ENCODE data around the gene SLC18B1.

SLC18B1 gene

DNA sequence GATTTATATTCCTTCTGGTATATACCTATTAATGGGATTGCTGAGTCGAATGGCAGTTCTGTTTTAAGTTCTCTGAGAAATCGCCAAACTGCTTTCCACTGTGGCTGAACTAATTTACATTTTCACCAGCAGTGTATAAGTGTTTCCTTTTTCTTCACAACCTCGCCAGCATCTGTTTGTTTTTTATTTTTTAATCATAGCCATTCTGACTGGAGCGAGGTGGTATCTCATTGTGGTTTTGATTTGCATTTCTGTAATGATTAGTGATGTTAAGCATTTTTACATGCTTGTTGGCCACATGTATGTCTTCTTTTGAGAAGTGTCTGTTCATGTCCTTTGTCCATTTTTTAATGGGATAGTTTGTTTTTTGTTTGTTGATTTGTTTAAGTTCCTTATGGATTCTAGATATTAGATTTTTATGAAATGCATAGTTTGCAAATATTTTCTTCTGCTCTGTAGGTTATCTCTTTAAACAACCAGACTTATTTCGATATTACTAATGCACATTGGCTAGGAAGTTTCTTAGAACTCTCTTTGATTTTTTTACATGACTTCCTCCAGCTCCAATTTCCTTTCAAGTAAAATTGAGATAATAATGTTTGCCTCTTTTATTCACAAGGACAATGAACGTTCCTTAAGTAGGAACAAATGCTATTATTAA lies 72.4 kb downstream of the SLC18B1 start:
- H3K9me3 ChIP-seq (ENCODE audit: insufficient read depth, low read length, severe bottlenecking): no peaks in the 10 kb centered on the region
- DNase-seq (no peak), ATAC-seq (ENCODE audit: insufficient read depth, low read depth) (no peak)
- H2AFZ ChIP-seq (ENCODE audit: low read depth, low read length): no peak overlapping the region
- H3K27me3 ChIP-seq (ENCODE audit: insufficient read depth, low read length, poor library complexity): no peaks in the 10 kb centered on the region
- no peak overlapping the region for H3K27ac ChIP-seq (ENCODE audit: low read length)
- H3K36me3 ChIP-seq (ENCODE audit: insufficient read depth, low read length): no peaks in the 10 kb centered on the region
- no peaks in the 10 kb centered on the region for H4K20me1 ChIP-seq (ENCODE audit: insufficient read depth, low read length)
- H3K79me2 ChIP-seq (ENCODE audit: insufficient read depth, low read length): no peaks in the 10 kb centered on the region
- no peak overlapping the region for H3K4me2 ChIP-seq (ENCODE audit: insufficient read depth, low read length)
- TF ChIP-seq EZH2 (IDR thresholded peaks at IDR 0.05; ENCODE audit: borderline replicate concordance, low read depth, low read length, severe bottlenecking) (no peak), CTCF (IDR thresholded peaks at IDR 0.05; ENCODE audit: borderline replicate concordance, extremely low read depth, low read length, poor library complexity, severe bottlenecking) (no peak)
- H3K9ac ChIP-seq (ENCODE audit: low read depth, low read length): no peak overlapping the region
- H3K4me3 ChIP-seq (ENCODE audit: low read depth in 1 of 2, low read length in 2 of 2): no peak overlapping the region
- H3K4me1 ChIP-seq (ENCODE audit: insufficient read depth, low read length): no peaks in the 10 kb centered on the region

GRCh38 chr6:132725471-132725870 lies 73.0 kb downstream of the SLC18B1 start:
- Histone ChIP-seq H2AFZ (ENCODE audit: low read depth, low read length) (no peak overlapping the region), H3K27me3 (ENCODE audit: insufficient read depth, low read length, poor library complexity) (no peaks in the 10 kb centered on the region), H3K4me1 (ENCODE audit: insufficient read depth, low read length) (no peaks in the 10 kb centered on the region), H3K9me3 (ENCODE audit: insufficient read depth, low read length, severe bottlenecking) (no peaks in the 10 kb centered on the region), H3K4me2 (ENCODE audit: insufficient read depth, low read length) (no peak overlapping the region), H3K36me3 (ENCODE audit: insufficient read depth, low read length) (no peaks in the 10 kb centered on the region), H3K79me2 (ENCODE audit: insufficient read depth, low read length) (no peaks in the 10 kb centered on the region), H3K27ac (ENCODE audit: low read length) (no peak overlapping the region), H4K20me1 (ENCODE audit: insufficient read depth, low read length) (no peaks in the 10 kb centered on the region), H3K9ac (ENCODE audit: low read depth, low read length) (no peak overlapping the region), H3K4me3 (ENCODE audit: low read depth in 1 of 2, low read length in 2 of 2) (no peak overlapping the region)
- no peak for TF ChIP-seq EZH2 (IDR thresholded peaks at IDR 0.05; ENCODE audit: borderline replicate concordance, low read depth, low read length, severe bottlenecking)
- TF ChIP-seq CTCF (IDR thresholded peaks at IDR 0.05; ENCODE audit: borderline replicate concordance, extremely low read depth, low read length, poor library complexity, severe bottlenecking): no peak
- DNase-seq: no peak
- ATAC-seq (ENCODE audit: insufficient read depth, low read depth): no peak

GRCh38 chr6:132719736-132720448 lies 78.5 kb downstream of the SLC18B1 start:
- Histone ChIP-seq H3K9ac (ENCODE audit: low read depth, low read length) (no peak overlapping the region), H3K4me1 (ENCODE audit: insufficient read depth, low read length) (no peaks in the 10 kb centered on the region), H3K9me3 (ENCODE audit: insufficient read depth, low read length, severe bottlenecking) (no peaks in the 10 kb centered on the region), H3K4me3 (ENCODE audit: low read depth in 1 of 2, low read length in 2 of 2) (no peak overlapping the region), H2AFZ (ENCODE audit: low read depth, low read length) (no peak overlapping the region), H4K20me1 (ENCODE audit: insufficient read depth, low read length) (no peaks in the 10 kb centered on the region), H3K27me3 (ENCODE audit: insufficient read depth, low read length, poor library complexity) (no peaks in the 10 kb centered on the region), H3K4me2 (ENCODE audit: insufficient read depth, low read length) (no peak overlapping the region), H3K27ac (ENCODE audit: low read length) (no peak overlapping the region), H3K79me2 (ENCODE audit: insufficient read depth, low read length) (no peaks in the 10 kb centered on the region), H3K36me3 (ENCODE audit: insufficient read depth, low read length) (no peaks in the 10 kb centered on the region)
- no peak for ATAC-seq (ENCODE audit: insufficient read depth, low read depth)
- no peak for DNase-seq
- TF ChIP-seq CTCF (IDR thresholded peaks at IDR 0.05; ENCODE audit: borderline replicate concordance, extremely low read depth, low read length, poor library complexity, severe bottlenecking) (no peak), EZH2 (IDR thresholded peaks at IDR 0.05; ENCODE audit: borderline replicate concordance, low read depth, low read length, severe bottlenecking) (no peak)

All from DND-41 (cell line).